ENCODE data around the gene TOR1A.

GRCh38 chr9:129778469-129778868 is 45.5 kb downstream of the TOR1A start:
- TF ChIP-seq CTCF (IDR thresholded peaks at IDR 0.05) (no peak), POLR2A (IDR thresholded peaks at IDR 0.05) (no peak)
